H1 (cell line): Measurements from ENCODE around the gene P2RX1. TPM values are rescaled to one million over a fixed set of nuclear protein-coding genes. Genes with fewer than 3 reads are reported as not detected.

ENCODE experiments used
- EP300 ChIP-seq, 2 experiments: IDR thresholded peaks; 1 replicate in 1 of 2; 2 replicates in 1 of 2; pipeline ENCODE4 v1.6.1; 2011 to 2012; ENCODE audit warnings: low read depth in 2 of 2, low read length in 2 of 2, mild to moderate bottlenecking in 2 of 2, borderline replicate concordance in 1 of 2, inconsistent platforms in 1 of 2, moderate library complexity in 1 of 2
- JUN ChIP-seq: IDR thresholded peaks from 2 replicates; pipeline ENCODE4 v1.6.1; 2011; ENCODE audit warnings: low read depth, mild to moderate bottlenecking, improper control_type of control experiment, low read length
- SP4 ChIP-seq: IDR thresholded peaks from 2 replicates; pipeline ENCODE4 v1.6.1; 2012; ENCODE audit warnings: low read length, inconsistent platforms
- TAF7 ChIP-seq: optimal IDR thresholded peaks from 2 replicates; pipeline ENCODE3; 2011; ENCODE audit warnings: low read depth, mild to moderate bottlenecking, inconsistent platforms, low read length, moderate library complexity, borderline replicate concordance
- TBP ChIP-seq: IDR thresholded peaks from 2 replicates; pipeline ENCODE4 v1.6.1; 2011; ENCODE audit warnings: low read depth, low read length, improper control_type of control experiment
- polyA plus RNA-seq, 7 experiments: library from polyadenylated mRNA; depleted of rRNA in 3 of 7; stranded (reverse) in 5 of 7; unstranded in 2 of 7; fragments of >200 nt in 5 of 7; fragments of 200-250 nt in 2 of 7; gene quantifications; 1 replicate in 5 of 7; 2 replicates in 1 of 7; 4 replicates in 1 of 7; pipeline versions ENCODE4 v1.2.1 to v1.2.3, GENCODE V29; 2011 to 2013; ENCODE audit warnings: missing spikeins in 2 of 7, mixed read lengths in 2 of 7
- total RNA-seq: library from RNA; stranded (reverse); fragmentation: NEBNext Ultra II Directional; extraction: Animal tissue kit (Norgen Biotek cat#: 25700); gene quantifications from 2 replicates; pipeline ENCODE4 v1.2.1, GENCODE V29; 2021
- TF ChIP-seq, protein P1 (sequence below): fragments of 300-600 bp; sonication (generic); IDR thresholded peaks from 2 replicates; pipeline ENCODE4 v1.7.1; 2012; ENCODE audit warnings: low read length, moderate library complexity, mild to moderate bottlenecking, inconsistent platforms; ENCODE audit not compliant: insufficient replicate concordance

The P2RX1 gene
- total and polyA plus RNA-seq, 2 of the 8 experiments (the other 6 are each of a cell fraction or from before 2014, with no cell fraction given): 0.45 to 1.1 TPM

DNA sequence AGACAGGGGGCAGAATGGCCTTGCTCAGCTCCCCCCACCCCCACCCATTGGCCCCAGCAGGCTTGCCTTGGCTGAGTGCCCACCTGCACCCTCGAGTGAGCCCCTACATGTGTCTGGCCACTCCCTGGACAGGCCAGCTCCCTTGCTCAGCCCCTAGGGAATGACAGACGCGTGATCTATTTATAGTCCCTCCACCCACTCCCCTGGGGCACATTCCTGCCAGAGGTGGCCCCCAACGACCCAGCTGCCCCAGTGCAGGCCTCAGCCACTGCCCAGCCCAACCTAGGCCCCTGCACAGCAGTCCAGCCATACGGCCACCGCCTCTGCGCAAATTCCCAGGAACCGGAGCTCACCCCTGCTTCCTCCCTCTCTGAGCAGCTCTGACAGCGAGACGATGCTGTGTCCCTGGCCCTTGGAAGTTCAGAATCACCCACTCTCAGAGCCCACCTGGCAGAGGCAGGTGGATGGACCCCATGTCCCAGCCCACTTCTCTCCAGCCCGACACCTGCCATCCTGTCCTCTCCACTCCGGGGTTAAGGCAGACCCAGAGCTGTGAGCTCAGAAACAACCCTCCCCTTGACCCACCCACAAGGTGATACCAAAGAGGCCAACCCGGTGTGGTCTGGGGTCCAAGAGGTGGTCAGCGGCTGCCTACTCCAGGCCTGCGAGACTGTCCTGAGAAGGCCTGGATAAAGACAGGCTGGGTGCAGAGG, 11.5 kb upstream of the P2RX1 start (continued):
- TF ChIP-seq, protein P1, sequence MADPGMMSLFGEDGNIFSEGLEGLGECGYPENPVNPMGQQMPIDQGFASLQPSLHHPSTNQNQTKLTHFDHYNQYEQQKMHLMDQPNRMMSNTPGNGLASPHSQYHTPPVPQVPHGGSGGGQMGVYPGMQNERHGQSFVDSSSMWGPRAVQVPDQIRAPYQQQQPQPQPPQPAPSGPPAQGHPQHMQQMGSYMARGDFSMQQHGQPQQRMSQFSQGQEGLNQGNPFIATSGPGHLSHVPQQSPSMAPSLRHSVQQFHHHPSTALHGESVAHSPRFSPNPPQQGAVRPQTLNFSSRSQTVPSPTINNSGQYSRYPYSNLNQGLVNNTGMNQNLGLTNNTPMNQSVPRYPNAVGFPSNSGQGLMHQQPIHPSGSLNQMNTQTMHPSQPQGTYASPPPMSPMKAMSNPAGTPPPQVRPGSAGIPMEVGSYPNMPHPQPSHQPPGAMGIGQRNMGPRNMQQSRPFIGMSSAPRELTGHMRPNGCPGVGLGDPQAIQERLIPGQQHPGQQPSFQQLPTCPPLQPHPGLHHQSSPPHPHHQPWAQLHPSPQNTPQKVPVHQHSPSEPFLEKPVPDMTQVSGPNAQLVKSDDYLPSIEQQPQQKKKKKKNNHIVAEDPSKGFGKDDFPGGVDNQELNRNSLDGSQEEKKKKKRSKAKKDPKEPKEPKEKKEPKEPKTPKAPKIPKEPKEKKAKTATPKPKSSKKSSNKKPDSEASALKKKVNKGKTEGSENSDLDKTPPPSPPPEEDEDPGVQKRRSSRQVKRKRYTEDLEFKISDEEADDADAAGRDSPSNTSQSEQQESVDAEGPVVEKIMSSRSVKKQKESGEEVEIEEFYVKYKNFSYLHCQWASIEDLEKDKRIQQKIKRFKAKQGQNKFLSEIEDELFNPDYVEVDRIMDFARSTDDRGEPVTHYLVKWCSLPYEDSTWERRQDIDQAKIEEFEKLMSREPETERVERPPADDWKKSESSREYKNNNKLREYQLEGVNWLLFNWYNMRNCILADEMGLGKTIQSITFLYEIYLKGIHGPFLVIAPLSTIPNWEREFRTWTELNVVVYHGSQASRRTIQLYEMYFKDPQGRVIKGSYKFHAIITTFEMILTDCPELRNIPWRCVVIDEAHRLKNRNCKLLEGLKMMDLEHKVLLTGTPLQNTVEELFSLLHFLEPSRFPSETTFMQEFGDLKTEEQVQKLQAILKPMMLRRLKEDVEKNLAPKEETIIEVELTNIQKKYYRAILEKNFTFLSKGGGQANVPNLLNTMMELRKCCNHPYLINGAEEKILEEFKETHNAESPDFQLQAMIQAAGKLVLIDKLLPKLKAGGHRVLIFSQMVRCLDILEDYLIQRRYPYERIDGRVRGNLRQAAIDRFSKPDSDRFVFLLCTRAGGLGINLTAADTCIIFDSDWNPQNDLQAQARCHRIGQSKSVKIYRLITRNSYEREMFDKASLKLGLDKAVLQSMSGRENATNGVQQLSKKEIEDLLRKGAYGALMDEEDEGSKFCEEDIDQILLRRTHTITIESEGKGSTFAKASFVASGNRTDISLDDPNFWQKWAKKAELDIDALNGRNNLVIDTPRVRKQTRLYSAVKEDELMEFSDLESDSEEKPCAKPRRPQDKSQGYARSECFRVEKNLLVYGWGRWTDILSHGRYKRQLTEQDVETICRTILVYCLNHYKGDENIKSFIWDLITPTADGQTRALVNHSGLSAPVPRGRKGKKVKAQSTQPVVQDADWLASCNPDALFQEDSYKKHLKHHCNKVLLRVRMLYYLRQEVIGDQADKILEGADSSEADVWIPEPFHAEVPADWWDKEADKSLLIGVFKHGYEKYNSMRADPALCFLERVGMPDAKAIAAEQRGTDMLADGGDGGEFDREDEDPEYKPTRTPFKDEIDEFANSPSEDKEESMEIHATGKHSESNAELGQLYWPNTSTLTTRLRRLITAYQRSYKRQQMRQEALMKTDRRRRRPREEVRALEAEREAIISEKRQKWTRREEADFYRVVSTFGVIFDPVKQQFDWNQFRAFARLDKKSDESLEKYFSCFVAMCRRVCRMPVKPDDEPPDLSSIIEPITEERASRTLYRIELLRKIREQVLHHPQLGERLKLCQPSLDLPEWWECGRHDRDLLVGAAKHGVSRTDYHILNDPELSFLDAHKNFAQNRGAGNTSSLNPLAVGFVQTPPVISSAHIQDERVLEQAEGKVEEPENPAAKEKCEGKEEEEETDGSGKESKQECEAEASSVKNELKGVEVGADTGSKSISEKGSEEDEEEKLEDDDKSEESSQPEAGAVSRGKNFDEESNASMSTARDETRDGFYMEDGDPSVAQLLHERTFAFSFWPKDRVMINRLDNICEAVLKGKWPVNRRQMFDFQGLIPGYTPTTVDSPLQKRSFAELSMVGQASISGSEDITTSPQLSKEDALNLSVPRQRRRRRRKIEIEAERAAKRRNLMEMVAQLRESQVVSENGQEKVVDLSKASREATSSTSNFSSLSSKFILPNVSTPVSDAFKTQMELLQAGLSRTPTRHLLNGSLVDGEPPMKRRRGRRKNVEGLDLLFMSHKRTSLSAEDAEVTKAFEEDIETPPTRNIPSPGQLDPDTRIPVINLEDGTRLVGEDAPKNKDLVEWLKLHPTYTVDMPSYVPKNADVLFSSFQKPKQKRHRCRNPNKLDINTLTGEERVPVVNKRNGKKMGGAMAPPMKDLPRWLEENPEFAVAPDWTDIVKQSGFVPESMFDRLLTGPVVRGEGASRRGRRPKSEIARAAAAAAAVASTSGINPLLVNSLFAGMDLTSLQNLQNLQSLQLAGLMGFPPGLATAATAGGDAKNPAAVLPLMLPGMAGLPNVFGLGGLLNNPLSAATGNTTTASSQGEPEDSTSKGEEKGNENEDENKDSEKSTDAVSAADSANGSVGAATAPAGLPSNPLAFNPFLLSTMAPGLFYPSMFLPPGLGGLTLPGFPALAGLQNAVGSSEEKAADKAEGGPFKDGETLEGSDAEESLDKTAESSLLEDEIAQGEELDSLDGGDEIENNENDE: no peak
- no peak for TF ChIP-seq TAF7
- TF ChIP-seq EP300 (IDR thresholded peaks at IDR 0.05; ENCODE audit: borderline replicate concordance in 1 of 2, low read depth in 2 of 2, low read length in 2 of 2): no peak
- TF ChIP-seq SP4: no peak
- no peak for TF ChIP-seq JUN
- no peak for TF ChIP-seq TBP
- TF ChIP-seq, all 59 proteins: peak for 0
